ENCODE results near the gene GGACT.

GGACT gene

DNA sequence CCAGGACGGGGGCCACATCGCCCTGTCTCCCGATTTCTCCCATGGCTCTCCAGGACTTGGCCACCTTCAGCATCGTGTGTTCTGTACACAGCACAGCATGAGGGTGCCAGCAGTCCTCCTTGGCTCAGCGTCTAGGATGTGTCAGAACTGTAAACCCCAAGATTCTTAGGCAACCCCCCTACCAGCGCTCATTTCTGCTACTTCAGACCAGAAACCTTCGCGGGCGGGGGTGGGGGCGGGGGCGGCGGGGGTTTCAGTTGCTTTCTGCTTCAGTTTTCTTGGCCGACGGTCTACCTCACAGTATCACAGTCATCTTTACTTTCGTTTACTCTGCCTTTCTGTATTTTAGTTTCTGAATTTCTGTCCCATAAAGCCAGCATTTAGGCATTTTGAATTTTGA lies 82.4 kb downstream of the GGACT start:
- TF ChIP-seq, protein P1, sequence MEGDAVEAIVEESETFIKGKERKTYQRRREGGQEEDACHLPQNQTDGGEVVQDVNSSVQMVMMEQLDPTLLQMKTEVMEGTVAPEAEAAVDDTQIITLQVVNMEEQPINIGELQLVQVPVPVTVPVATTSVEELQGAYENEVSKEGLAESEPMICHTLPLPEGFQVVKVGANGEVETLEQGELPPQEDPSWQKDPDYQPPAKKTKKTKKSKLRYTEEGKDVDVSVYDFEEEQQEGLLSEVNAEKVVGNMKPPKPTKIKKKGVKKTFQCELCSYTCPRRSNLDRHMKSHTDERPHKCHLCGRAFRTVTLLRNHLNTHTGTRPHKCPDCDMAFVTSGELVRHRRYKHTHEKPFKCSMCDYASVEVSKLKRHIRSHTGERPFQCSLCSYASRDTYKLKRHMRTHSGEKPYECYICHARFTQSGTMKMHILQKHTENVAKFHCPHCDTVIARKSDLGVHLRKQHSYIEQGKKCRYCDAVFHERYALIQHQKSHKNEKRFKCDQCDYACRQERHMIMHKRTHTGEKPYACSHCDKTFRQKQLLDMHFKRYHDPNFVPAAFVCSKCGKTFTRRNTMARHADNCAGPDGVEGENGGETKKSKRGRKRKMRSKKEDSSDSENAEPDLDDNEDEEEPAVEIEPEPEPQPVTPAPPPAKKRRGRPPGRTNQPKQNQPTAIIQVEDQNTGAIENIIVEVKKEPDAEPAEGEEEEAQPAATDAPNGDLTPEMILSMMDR (IDR thresholded peaks at IDR 0.05; ENCODE audit: poor library complexity, severe bottlenecking), result no peak
- no peak overlapping the region for H3K4me3 ChIP-seq (ENCODE audit: severe bottlenecking)
- DNase-seq (ENCODE audit: low spot score) (no peak), ATAC-seq (ENCODE audit: low read depth) (no peak)
- H3K9me3 ChIP-seq (ENCODE audit: severe bottlenecking), result no peaks in the 10 kb centered on the region
- no peaks in the 10 kb centered on the region for H3K4me1 ChIP-seq (ENCODE audit: insufficient read depth, poor library complexity, severe bottlenecking)
- no peaks in the 10 kb centered on the region for H3K27me3 ChIP-seq (ENCODE audit: insufficient read depth, poor library complexity, severe bottlenecking)
- H3K27ac ChIP-seq (ENCODE audit: poor library complexity, severe bottlenecking), result no peak overlapping the region
- H3K36me3 ChIP-seq (ENCODE audit: low read depth), result no peaks in the 10 kb centered on the region

DNA sequence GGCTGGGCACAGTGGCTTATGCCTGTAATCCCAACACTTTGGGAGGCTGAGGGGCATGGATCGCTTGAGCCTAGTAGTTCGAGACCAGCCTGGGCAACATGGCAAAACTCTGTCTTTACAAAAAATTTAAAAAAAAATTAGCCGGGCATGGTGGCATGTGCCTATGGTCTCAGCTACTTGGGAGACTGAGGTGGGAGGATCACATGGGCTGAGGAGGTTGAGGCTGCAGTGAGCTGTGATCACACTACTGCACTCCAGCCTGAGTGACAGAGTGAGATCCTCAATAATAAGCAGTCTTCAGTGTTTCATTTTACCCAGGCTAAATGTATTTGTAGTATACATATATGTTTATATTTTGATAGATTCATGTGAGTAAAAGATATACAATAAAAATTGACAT lies 85.0 kb downstream of the GGACT start:
- no peak overlapping the region for H3K4me3 ChIP-seq (ENCODE audit: severe bottlenecking)
- H3K27me3 ChIP-seq (ENCODE audit: insufficient read depth, poor library complexity, severe bottlenecking), result no peaks in the 10 kb centered on the region
- H3K9me3 ChIP-seq (ENCODE audit: severe bottlenecking), result no peaks in the 10 kb centered on the region
- H3K27ac ChIP-seq (ENCODE audit: poor library complexity, severe bottlenecking), result no peak overlapping the region
- TF ChIP-seq, protein P1 (IDR thresholded peaks at IDR 0.05; ENCODE audit: poor library complexity, severe bottlenecking), result no peak
- H3K36me3 ChIP-seq (ENCODE audit: low read depth), result no peaks in the 10 kb centered on the region
- DNase-seq (ENCODE audit: low spot score) (no peak), ATAC-seq (ENCODE audit: low read depth) (no peak)
- no peaks in the 10 kb centered on the region for H3K4me1 ChIP-seq (ENCODE audit: insufficient read depth, poor library complexity, severe bottlenecking)

DNA sequence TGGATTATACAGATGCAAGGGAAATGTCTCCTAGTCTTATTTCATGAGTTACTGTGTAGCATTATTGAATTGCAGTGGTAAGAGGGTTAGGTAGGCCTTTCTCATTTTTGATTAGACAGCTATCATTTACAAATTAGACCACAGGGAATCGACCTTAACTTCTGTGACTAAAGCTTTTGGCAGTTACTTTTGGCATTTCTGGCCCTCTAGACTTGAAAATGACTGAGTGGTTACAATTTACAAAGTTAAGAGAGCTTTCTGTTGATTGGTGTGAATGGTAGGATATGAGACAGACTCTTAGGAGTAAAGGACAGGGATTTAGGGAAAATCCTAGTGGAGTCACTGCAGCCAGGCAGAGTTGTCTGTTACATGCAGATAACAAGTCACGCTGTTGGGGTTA lies 86.1 kb downstream of the GGACT start:
- H3K4me1 ChIP-seq (ENCODE audit: insufficient read depth, poor library complexity, severe bottlenecking), result no peaks in the 10 kb centered on the region
- TF ChIP-seq, protein P1 (IDR thresholded peaks at IDR 0.05; ENCODE audit: poor library complexity, severe bottlenecking), result no peak
- ATAC-seq (ENCODE audit: low read depth), result no peak
- DNase-seq (ENCODE audit: low spot score), result no peak
- H3K36me3 ChIP-seq (ENCODE audit: low read depth), result no peaks in the 10 kb centered on the region
- no peaks in the 10 kb centered on the region for H3K9me3 ChIP-seq (ENCODE audit: severe bottlenecking)
- H3K27ac ChIP-seq (ENCODE audit: poor library complexity, severe bottlenecking), result no peak overlapping the region
- no peaks in the 10 kb centered on the region for H3K27me3 ChIP-seq (ENCODE audit: insufficient read depth, poor library complexity, severe bottlenecking)
- H3K4me3 ChIP-seq (ENCODE audit: severe bottlenecking), result no peak overlapping the region

DNA sequence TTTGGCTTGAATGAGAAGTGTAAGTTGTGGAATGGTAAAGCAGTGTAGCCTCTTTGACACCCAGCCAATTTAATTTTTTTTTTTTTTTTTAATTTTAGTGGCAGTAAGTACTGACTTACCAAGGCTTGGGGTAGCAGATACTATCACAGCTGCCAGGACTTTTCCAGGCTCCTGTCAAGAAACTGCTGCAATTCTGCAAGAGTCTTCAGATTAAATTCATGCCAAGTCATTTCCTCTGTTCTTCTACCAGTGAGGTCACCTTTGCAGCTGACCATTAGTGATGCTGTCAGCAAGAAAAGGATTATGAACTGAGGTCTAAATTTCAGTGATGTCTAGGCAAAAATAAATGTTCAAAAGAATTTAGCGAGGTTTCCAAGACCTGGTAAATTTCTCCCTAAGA lies 91.2 kb downstream of the GGACT start:
- ATAC-seq (ENCODE audit: low read depth) (no peak), DNase-seq (ENCODE audit: low spot score) (no peak)
- no peaks in the 10 kb centered on the region for H3K27me3 ChIP-seq (ENCODE audit: insufficient read depth, poor library complexity, severe bottlenecking)
- H3K9me3 ChIP-seq (ENCODE audit: severe bottlenecking), result no peaks in the 10 kb centered on the region
- no peaks in the 10 kb centered on the region for H3K36me3 ChIP-seq (ENCODE audit: low read depth)
- H3K4me3 ChIP-seq (ENCODE audit: severe bottlenecking), result no peak overlapping the region
- H3K4me1 ChIP-seq (ENCODE audit: insufficient read depth, poor library complexity, severe bottlenecking), result no peaks in the 10 kb centered on the region
- TF ChIP-seq, protein P1 (IDR thresholded peaks at IDR 0.05; ENCODE audit: poor library complexity, severe bottlenecking), result no peak
- no peak overlapping the region for H3K27ac ChIP-seq (ENCODE audit: poor library complexity, severe bottlenecking)

DNA sequence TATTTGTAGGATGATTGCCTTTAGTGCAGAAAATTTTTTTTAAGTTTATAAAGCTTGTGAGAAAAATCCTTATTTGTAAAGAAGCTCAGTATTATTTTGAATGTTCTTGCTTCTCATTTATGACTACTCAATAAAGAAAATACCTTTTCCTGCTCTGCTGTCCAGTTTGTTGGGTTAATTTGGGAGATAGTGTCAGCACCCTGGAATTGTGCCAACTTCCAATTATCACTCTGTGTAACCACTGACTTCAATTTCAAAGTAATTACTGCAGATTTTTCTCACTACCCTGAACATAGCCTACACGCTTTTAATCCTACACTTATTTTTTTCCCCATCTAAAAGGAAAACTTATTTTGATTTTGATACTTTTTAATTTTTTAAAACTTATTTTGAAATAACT lies 93.1 kb downstream of the GGACT start:
- H3K27ac ChIP-seq (ENCODE audit: poor library complexity, severe bottlenecking), result no peak overlapping the region
- DNase-seq (ENCODE audit: low spot score) (no peak), ATAC-seq (ENCODE audit: low read depth) (no peak)
- H3K27me3 ChIP-seq (ENCODE audit: insufficient read depth, poor library complexity, severe bottlenecking), result no peaks in the 10 kb centered on the region
- no peaks in the 10 kb centered on the region for H3K4me1 ChIP-seq (ENCODE audit: insufficient read depth, poor library complexity, severe bottlenecking)
- no peaks in the 10 kb centered on the region for H3K36me3 ChIP-seq (ENCODE audit: low read depth)
- H3K4me3 ChIP-seq (ENCODE audit: severe bottlenecking), result no peak overlapping the region
- TF ChIP-seq, protein P1 (IDR thresholded peaks at IDR 0.05; ENCODE audit: poor library complexity, severe bottlenecking), result no peak
- no peaks in the 10 kb centered on the region for H3K9me3 ChIP-seq (ENCODE audit: severe bottlenecking)
